ENCODE measurements around the gene CENPK.

DNA sequence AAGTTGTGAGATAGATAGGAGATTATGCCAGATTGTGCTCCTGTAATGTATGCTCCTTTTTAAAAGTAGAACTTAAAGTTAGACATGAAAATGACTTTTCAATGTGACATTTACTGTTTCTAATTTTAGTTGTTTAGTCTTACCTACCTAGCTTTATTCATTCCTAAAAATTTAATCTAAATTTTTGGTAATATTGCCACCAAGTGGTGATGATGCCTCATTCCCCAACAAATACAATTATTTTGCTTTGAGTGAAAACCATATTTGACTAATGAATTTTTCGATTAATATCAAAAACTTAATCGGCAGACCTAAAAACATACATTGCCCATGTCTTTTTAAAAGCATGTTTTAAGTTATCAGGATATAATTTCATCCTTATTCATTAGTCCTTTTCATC, 25.7 kb upstream of the CENPK start:
- no peak for TF ChIP-seq POLR2AphosphoS5 (IDR thresholded peaks at IDR 0.05)
- no peak for TF ChIP-seq POLR2A (IDR thresholded peaks at IDR 0.05)
